Inferior parietal cortex (tissue), 1 donor: ENCODE data around the gene LMOD3.

Source experiments
- DNase-seq: peaks from one replicate; pipeline ENCODE4 v3.0.0-alpha.2; 2016; ENCODE audit errors: extremely low spot score

The LMOD3 gene

GRCh38 chr3:69058180-69058946, 64.0 kb downstream of the LMOD3 start:
- DNase-seq = no peak
